Loucy (cell line): ENCODE results near the gene OR10H5.

Source experiments
- H2AFZ ChIP-seq: fragments of 200-600 bp; sonication (generic); 2 replicates; pipeline ENCODE4 v1.6.0; 2016; ENCODE audit warnings: antibody characterized with exemption, mild to moderate bottlenecking, low read length, moderate library complexity
- H3F3A ChIP-seq: fragments of 200-600 bp; 2 replicates; pipeline ENCODE4 v1.6.0; 2016; ENCODE audit warnings: antibody characterized with exemption, low read depth, mild to moderate bottlenecking
- H3K27me3 ChIP-seq: fragments of 200-600 bp; sonication (generic); 2 replicates; pipeline ENCODE4 v1.6.1; 2014; ENCODE audit warnings: low read length, mild to moderate bottlenecking; ENCODE audit not compliant: insufficient read depth, poor library complexity, severe bottlenecking
- H3K36me3 ChIP-seq: fragments of 200-600 bp; sonication (generic); 2 replicates; pipeline ENCODE4 v1.6.1; 2016; ENCODE audit warnings: low read length; ENCODE audit not compliant: insufficient read depth
- H3K4me1 ChIP-seq: fragments of 200-600 bp; sonication (generic); 2 replicates; pipeline ENCODE4 v1.5.1; 2014; ENCODE audit warnings: low read length, mild to moderate bottlenecking; ENCODE audit not compliant: insufficient read depth, poor library complexity, severe bottlenecking
- H3K4me2 ChIP-seq: fragments of 200-600 bp; sonication (generic); 2 replicates; pipeline ENCODE4 v1.6.0; 2014; ENCODE audit warnings: antibody characterized with exemption, low read length, low read depth, mild to moderate bottlenecking; ENCODE audit not compliant: poor library complexity, severe bottlenecking
- H3K4me3 ChIP-seq: fragments of 200-600 bp; sonication (generic); 2 replicates; pipeline ENCODE4 v1.5.1; 2014; ENCODE audit warnings: low read length, mild to moderate bottlenecking, mixed read lengths; ENCODE audit not compliant: poor library complexity, severe bottlenecking
- H3K79me2 ChIP-seq: fragments of 200-600 bp; sonication (generic); 2 replicates; pipeline ENCODE4 v1.6.1; 2014; ENCODE audit warnings: low read length; ENCODE audit not compliant: insufficient read depth
- H3K9ac ChIP-seq: fragments of 200-600 bp; sonication (generic); 2 replicates; pipeline ENCODE4 v1.6.0; 2014; ENCODE audit warnings: mild to moderate bottlenecking, low read depth, low read length, moderate library complexity; ENCODE audit not compliant: poor library complexity, severe bottlenecking
- H3K9me2 ChIP-seq: fragments of 200-600 bp; sonication (generic); replicated peaks from 2 replicates; pipeline ENCODE4 v1.6.1; 2016; ENCODE audit warnings: low read depth, low read length, mixed read lengths
- H3K9me3 ChIP-seq: fragments of 200-600 bp; sonication (generic); 2 replicates; pipeline ENCODE4 v1.6.1; 2014; ENCODE audit warnings: mild to moderate bottlenecking, antibody characterized with exemption, low read length, low read depth; ENCODE audit not compliant: insufficient read depth
- H4K20me1 ChIP-seq: fragments of 200-600 bp; sonication (generic); 2 replicates; pipeline ENCODE4 v1.6.0; 2014; ENCODE audit warnings: antibody characterized with exemption, low read length, mild to moderate bottlenecking; ENCODE audit not compliant: insufficient read depth, poor library complexity, severe bottlenecking
- EZH2phosphoT487 ChIP-seq: fragments of 200-600 bp; IDR thresholded peaks from 2 replicates; pipeline ENCODE4 v1.6.1; 2018; ENCODE audit warnings: antibody characterized with exemption, mild to moderate bottlenecking, moderate library complexity, borderline replicate concordance
- TF ChIP-seq, protein P1 (sequence below): fragments of 200-600 bp; sonication (generic); conservative IDR thresholded peaks from 2 replicates; pipeline ENCODE4 v1.5.1; 2014; ENCODE audit warnings: mild to moderate bottlenecking, antibody characterized with exemption, low read length

The OR10H5 gene

DNA sequence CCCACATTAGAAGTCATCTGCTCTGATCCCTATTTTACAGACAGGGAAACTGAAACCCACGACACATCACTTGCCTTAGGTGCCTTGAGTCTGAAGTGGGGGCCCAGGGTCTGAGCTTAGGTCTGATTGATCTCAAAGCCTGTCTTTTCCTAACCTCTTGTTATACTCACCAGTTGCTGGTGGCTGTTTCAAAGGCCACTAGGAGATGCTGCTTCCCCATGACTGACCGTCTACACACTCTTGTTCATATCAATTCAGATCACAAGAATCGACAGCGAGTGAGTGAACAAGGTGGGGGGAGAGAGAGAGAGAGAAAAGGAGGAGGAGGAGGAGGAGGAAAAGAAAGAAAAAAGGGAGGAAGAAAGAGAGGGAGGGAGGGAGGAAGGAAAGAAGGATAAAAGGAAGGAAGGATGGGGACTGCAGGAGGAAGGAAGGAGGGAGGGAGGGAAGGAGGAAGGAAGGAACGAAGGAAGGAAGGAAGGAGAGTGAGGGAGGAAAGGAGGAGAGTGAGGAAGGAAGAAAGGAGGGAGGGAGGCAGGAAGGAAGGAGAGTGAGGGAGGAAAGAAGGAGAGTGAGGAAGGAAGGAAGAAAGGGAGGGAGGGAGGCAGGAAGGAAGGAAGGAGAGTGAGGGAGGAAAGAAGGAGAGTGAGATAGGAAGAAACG is 24.7 kb downstream of the OR10H5 start:
- Histone ChIP-seq H3K36me3 (no peaks in the 10 kb centered on the region), H3K4me2 (no peak overlapping the region), H2AFZ (no peak overlapping the region), H3F3A (no peaks in the 10 kb centered on the region), H3K9ac (peak overlapping the region; percentile 3), H3K79me2 (no peaks in the 10 kb centered on the region), H3K9me3 (no peaks in the 10 kb centered on the region), H3K4me1 (peaks cover 24% of the 10 kb centered on the region), H3K9me2 (no peaks in the 10 kb centered on the region), H3K4me3 (no peak overlapping the region), H3K27me3 (no peaks in the 10 kb centered on the region), H4K20me1 (no peaks in the 10 kb centered on the region)
- TF ChIP-seq EZH2phosphoT487, result no peak
- TF ChIP-seq, protein P1, sequence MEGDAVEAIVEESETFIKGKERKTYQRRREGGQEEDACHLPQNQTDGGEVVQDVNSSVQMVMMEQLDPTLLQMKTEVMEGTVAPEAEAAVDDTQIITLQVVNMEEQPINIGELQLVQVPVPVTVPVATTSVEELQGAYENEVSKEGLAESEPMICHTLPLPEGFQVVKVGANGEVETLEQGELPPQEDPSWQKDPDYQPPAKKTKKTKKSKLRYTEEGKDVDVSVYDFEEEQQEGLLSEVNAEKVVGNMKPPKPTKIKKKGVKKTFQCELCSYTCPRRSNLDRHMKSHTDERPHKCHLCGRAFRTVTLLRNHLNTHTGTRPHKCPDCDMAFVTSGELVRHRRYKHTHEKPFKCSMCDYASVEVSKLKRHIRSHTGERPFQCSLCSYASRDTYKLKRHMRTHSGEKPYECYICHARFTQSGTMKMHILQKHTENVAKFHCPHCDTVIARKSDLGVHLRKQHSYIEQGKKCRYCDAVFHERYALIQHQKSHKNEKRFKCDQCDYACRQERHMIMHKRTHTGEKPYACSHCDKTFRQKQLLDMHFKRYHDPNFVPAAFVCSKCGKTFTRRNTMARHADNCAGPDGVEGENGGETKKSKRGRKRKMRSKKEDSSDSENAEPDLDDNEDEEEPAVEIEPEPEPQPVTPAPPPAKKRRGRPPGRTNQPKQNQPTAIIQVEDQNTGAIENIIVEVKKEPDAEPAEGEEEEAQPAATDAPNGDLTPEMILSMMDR, result peak; percentile 90

DNA sequence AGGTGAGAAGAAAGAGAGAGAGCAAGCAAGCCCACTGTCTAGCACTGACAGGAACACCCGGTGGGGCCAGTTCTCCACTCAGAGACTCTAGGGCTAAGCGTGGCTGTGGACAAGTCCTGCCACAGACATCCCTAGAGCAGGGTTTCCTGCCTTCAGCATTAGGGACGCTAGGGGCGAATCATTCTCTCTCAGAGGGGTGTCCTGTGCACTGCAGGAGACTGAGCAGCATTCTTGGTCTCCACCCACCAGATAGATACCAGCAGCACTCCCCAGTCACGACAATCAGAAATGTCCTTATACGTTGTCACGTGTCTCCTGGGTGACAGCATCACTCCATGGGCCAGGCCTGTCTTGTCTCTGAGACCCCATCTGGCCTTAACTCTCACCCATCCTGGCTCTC is 26.5 kb downstream of the OR10H5 start:
- Histone ChIP-seq H3K4me1 (peaks cover 24% of the 10 kb centered on the region), H3K27me3 (no peaks in the 10 kb centered on the region), H3F3A (no peaks in the 10 kb centered on the region), H3K9me2 (no peaks in the 10 kb centered on the region), H3K36me3 (no peaks in the 10 kb centered on the region), H3K4me2 (no peak overlapping the region), H3K9ac (peak overlapping the region; percentile 61), H3K9me3 (no peaks in the 10 kb centered on the region), H3K4me3 (no peak overlapping the region), H4K20me1 (no peaks in the 10 kb centered on the region), H3K79me2 (no peaks in the 10 kb centered on the region), H2AFZ (peak overlapping the region; percentile 71; the same call in 1 of the 2 replicates)
- TF ChIP-seq, protein P1, result no peak
- TF ChIP-seq EZH2phosphoT487, result no peak

DNA sequence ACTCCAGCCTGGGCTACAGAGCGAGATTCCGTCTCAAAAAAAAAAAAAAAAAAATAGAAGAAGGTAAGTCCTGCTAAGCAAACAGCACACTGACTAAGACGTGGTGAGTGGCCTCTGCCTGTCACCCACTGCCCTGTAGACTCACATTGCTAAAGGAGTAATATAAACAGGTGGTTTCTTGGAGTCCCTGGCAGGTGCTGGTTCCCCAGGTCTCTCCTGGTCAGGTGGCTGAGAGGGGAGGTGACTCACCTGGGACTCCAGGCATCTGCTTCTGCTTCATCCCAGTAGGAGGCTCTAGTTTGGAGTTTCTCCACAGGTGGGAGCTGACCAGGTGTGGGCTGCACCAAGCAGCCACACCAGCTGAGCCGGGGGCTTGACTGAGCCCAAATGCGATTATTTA is 27.8 kb downstream of the OR10H5 start, which contains the start of gene OR10H1:
OR10H1 (minus strand) TSS at position 359 of the 400 bp plus-strand sequence. CDS start 7,627 bp downstream, outside the sequence.
- Histone ChIP-seq H3K27me3 (no peaks in the 10 kb centered on the region), H3K9me3 (no peaks in the 10 kb centered on the region), H4K20me1 (no peaks in the 10 kb centered on the region), H3K9ac (no peak within 1 kb of the TSS), H2AFZ (no peak within 1 kb of the TSS), H3K4me2 (no peak within 1 kb of the TSS), H3K36me3 (no peaks in the 10 kb centered on the region), H3F3A (no peaks in the 10 kb centered on the region), H3K9me2 (no peaks in the 10 kb centered on the region), H3K79me2 (no peaks in the 10 kb centered on the region), H3K4me1 (peaks cover 24% of the 10 kb centered on the region), H3K4me3 (no peak within 1 kb of the TSS)
- TF ChIP-seq, protein P1, result no peak
- TF ChIP-seq EZH2phosphoT487, result no peak
